ENCODE measurements around the gene PKD2. TPM values are rescaled to one million over a fixed set of nuclear protein-coding genes. Genes with fewer than 3 reads are reported as not detected.
A peak's percentile ranks its signal among the peaks of the same experiment; 100 is the strongest.

PKD2 gene
- total and polyA plus RNA-seq, 2 of the 13 experiments (the other 11 are each of a cell fraction or from before 2014, with no cell fraction given) = 5.6 to 9.1 TPM

- TF ChIP-seq ZFP91 (CRISPR knock-in tag; IDR thresholded peaks at IDR 0.05; ENCODE audit: borderline replicate concordance) (peak; percentile 24; the same call in 1 of the 2 replicates), ZNF660 (CRISPR knock-in tag; IDR thresholded peaks at IDR 0.05; ENCODE audit: borderline replicate concordance, low read depth) (no peak), KIAA2018 (CRISPR knock-in tag; IDR thresholded peaks at IDR 0.05; ENCODE audit: borderline replicate concordance) (no peak), TGIF2 (CRISPR knock-in tag; IDR thresholded peaks at IDR 0.05) (no peak), JARID2 (CRISPR knock-in tag; IDR thresholded peaks at IDR 0.05; ENCODE audit: insufficient replicate concordance) (no peak), TP53 (CRISPR knock-in tag; conservative IDR thresholded peaks at IDR 0.05) (no peak), KMT2A (CRISPR knock-in tag; IDR thresholded peaks at IDR 0.05) (no peak), ZIK1 (CRISPR knock-in tag; IDR thresholded peaks at IDR 0.05; ENCODE audit: borderline replicate concordance, low read depth) (no peak), HNRNPL (IDR thresholded peaks at IDR 0.05; ENCODE audit: low read depth, low read length) (peak; percentile 86), SKIL (CRISPR knock-in tag; IDR thresholded peaks at IDR 0.05; ENCODE audit: borderline replicate concordance) (no peak), KDM1A (CRISPR knock-in tag; IDR thresholded peaks at IDR 0.05) (no peak), NR2C2 (CRISPR knock-in tag; IDR thresholded peaks at IDR 0.05; ENCODE audit: borderline replicate concordance) (no peak), IRF2 (CRISPR knock-in tag; IDR thresholded peaks at IDR 0.05) (peak; percentile 58; the same call in 1 of the 2 replicates), SSRP1 (CRISPR knock-in tag; IDR thresholded peaks at IDR 0.05) (0 out of 2 replicates have a peak, but pooled peaks have one; percentile 52), ZNF576 (CRISPR knock-in tag; IDR thresholded peaks at IDR 0.05) (no peak), ZNF740 (CRISPR knock-in tag; IDR thresholded peaks at IDR 0.05) (no peak)
Observed at GRCh38 chr4:87985097-87985886, 22.1 kb upstream of the PKD2 start (continued).

Data from HepG2 (cell line).